ENCODE data around the gene BOD1. TPM values are rescaled to one million over a fixed set of nuclear protein-coding genes. Genes with fewer than 3 reads are reported as not detected.

The BOD1 gene
- total and polyA plus RNA-seq, 9 of the 15 experiments (the other 6 are each of a cell fraction or from before 2014, with no cell fraction given) = 10.1 to 31.6 (median 22.6) TPM

DNA sequence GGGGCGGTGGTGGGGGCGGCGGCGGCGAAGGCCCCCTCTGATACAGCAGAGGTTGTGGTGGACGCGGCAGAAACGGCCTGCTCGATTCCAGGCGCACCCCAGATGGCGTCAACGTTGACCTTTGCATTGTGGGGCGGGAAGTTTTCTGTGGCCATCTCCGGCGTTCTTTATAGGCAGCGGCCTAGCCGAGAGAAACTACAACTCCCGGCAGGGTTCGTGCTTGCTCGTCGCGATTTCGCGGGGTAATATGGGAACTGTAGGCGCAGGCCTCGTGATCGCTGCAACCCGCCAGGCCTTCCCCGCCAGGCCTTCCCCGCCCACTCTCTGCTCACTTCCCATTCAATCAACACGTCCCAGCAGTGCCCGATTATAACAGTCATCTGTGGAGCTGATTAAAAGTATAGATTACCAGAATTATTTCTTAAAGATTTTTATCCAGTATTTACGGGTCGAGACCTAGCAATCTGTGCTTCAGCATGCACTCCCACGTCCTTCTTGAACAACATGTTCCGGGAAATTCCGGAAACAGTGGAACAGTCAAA, at the start of gene BOD1 (continued):
- TF ChIP-seq, protein P1, sequence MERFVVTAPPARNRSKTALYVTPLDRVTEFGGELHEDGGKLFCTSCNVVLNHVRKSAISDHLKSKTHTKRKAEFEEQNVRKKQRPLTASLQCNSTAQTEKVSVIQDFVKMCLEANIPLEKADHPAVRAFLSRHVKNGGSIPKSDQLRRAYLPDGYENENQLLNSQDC (CRISPR knock-in tag; IDR thresholded peaks at IDR 0.05) = no peak
- TF ChIP-seq BCL6 (CRISPR knock-in tag; IDR thresholded peaks at IDR 0.05) (peak; percentile 92), ZNF253 (CRISPR knock-in tag; conservative IDR thresholded peaks at IDR 0.05) (no peak), CBX3 (IDR thresholded peaks at IDR 0.05; ENCODE audit: borderline replicate concordance in 1 of 2, low read length in 2 of 2) (0 out of 3 replicates have a peak, but pooled peaks of 1 of the 2 experiments have one; percentile 25), TCF3 (CRISPR knock-in tag; IDR thresholded peaks at IDR 0.05) (0 out of 2 replicates have a peak, but pooled peaks have one; percentile 13), HES1 (IDR thresholded peaks at IDR 0.05; ENCODE audit: low read depth) (0 out of 2 replicates have a peak, but pooled peaks have one; percentile 45), ZBTB26 (CRISPR knock-in tag; IDR thresholded peaks at IDR 0.05) (0 out of 2 replicates have a peak, but pooled peaks have one; percentile 11), MAFF (IDR thresholded peaks at IDR 0.05; ENCODE audit: low read length) (no peak), BDP1 (IDR thresholded peaks at IDR 0.05; ENCODE audit: insufficient read depth, insufficient read length) (no peak), SOX6 (IDR thresholded peaks at IDR 0.05) (peak; percentile 35; the same call in 1 of the 2 replicates), OTX1 (CRISPR knock-in tag; IDR thresholded peaks at IDR 0.05) (0 out of 2 replicates have a peak, but pooled peaks have one; percentile 55), PHF20 (IDR thresholded peaks at IDR 0.05; ENCODE audit: partially characterized antibody) (peak; percentile 8), USF1 (CRISPR knock-in tag; IDR thresholded peaks at IDR 0.05) (peak; percentile 89)
- TF ChIP-seq, protein P2, sequence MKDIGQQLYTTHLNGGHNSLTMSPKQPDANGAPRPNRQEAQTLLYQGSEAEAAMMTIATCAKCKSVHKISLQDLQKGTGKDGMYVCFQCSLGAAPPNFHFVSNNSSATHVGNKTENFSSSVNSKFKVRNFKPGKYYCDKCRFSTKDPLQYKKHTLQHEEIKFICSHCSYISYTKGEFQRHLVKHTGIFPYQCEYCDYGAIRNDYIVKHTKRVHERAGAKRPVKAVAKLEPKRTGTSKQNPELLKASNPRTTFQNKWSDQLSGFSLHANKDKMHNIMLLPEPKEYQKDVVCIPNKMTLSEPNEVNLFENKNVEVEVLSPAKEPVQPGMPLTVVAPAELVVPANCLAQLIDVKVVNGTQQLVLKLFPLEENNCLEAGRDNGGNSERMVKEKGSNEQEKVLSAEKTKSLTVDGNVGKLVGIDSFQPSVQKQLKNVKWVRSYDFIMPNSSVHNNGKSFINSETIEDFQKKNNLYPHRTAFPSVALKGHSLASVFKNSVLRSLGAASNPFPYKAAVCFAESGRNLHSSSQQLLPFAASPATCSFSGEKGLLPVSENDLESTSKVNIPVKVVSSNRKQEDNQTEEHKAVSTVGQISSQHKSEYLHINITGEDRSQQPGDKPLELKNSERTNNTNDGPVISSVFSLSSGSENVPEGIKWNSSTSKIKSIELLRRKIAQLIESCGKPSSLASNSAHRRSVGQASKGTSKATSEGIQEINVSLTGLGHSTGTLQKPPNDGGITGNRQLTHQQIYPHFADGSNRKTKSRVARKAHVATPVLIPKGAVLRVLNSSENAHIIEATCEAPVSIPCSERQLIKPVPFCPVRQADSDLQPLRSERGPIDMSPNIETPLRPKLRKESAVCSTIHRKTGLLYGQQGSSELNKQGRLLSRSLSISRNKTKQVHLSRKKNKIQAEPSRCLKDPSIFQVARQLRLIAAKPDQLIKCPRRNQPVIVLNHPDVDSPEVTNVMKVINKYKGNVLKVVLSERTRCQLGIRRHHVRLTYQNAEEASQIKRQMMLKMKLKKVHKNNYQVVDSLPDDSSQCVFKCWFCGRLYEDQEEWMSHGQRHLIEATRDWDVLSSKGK (CRISPR knock-in tag; IDR thresholded peaks at IDR 0.05) = no peak
- TF ChIP-seq, protein P3, sequence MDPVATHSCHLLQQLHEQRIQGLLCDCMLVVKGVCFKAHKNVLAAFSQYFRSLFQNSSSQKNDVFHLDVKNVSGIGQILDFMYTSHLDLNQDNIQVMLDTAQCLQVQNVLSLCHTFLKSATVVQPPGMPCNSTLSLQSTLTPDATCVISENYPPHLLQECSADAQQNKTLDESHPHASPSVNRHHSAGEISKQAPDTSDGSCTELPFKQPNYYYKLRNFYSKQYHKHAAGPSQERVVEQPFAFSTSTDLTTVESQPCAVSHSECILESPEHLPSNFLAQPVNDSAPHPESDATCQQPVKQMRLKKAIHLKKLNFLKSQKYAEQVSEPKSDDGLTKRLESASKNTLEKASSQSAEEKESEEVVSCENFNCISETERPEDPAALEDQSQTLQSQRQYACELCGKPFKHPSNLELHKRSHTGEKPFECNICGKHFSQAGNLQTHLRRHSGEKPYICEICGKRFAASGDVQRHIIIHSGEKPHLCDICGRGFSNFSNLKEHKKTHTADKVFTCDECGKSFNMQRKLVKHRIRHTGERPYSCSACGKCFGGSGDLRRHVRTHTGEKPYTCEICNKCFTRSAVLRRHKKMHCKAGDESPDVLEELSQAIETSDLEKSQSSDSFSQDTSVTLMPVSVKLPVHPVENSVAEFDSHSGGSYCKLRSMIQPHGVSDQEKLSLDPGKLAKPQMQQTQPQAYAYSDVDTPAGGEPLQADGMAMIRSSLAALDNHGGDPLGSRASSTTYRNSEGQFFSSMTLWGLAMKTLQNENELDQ (CRISPR knock-in tag; IDR thresholded peaks at IDR 0.05; ENCODE audit: borderline replicate concordance) = no peak
- TF ChIP-seq, protein P4, sequence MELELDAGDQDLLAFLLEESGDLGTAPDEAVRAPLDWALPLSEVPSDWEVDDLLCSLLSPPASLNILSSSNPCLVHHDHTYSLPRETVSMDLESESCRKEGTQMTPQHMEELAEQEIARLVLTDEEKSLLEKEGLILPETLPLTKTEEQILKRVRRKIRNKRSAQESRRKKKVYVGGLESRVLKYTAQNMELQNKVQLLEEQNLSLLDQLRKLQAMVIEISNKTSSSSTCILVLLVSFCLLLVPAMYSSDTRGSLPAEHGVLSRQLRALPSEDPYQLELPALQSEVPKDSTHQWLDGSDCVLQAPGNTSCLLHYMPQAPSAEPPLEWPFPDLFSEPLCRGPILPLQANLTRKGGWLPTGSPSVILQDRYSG (tag; conservative IDR thresholded peaks at IDR 0.05; ENCODE audit: low read depth) = peak; percentile 86

Measured in K562 (cell line).